GM21390 (cell line): ENCODE measurements around the gene RAP1GAP.

ENCODE experiments used
- ATAC-seq: cut with Tn5 transposase; IDR thresholded peaks from one replicate; pipeline ENCODE4 v1.9.1; 2021; ENCODE audit not compliant: unreplicated experiment

Gene RAP1GAP

DNA sequence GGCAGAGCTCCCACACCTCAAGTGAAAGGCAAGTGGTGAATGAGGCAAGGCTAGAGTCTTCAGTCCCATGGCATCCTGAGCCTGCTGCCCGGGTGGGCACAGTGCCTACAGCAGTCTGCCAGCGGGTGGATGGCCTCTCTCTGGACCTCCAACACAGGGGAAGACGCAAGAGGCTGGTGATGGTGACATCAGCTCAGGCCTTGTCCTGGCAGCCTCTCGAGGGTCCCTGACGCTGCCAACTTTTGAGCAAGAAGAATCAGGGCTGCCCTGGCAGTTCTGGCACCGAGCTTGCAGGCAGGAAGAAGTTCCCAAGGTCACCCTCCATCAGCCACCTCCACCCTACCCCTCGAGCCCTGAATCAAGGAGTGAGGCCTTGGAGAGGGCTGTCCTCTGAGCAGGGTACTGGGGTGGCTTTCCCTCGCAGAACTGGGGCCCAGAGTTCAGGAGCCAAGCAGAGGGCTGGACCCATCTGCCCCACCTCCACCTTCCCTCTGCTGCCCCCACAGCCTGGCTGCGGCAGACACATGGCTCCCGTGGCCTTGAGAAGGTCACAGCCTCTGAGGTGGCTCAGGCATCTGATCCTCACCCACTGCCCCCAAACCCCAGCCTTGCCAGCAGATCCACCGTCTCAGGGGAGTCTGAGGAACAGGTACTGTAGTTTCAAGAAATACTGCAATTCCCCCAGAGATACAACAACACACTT, 5.8 kb downstream of the RAP1GAP start:
- no peak for ATAC-seq

DNA sequence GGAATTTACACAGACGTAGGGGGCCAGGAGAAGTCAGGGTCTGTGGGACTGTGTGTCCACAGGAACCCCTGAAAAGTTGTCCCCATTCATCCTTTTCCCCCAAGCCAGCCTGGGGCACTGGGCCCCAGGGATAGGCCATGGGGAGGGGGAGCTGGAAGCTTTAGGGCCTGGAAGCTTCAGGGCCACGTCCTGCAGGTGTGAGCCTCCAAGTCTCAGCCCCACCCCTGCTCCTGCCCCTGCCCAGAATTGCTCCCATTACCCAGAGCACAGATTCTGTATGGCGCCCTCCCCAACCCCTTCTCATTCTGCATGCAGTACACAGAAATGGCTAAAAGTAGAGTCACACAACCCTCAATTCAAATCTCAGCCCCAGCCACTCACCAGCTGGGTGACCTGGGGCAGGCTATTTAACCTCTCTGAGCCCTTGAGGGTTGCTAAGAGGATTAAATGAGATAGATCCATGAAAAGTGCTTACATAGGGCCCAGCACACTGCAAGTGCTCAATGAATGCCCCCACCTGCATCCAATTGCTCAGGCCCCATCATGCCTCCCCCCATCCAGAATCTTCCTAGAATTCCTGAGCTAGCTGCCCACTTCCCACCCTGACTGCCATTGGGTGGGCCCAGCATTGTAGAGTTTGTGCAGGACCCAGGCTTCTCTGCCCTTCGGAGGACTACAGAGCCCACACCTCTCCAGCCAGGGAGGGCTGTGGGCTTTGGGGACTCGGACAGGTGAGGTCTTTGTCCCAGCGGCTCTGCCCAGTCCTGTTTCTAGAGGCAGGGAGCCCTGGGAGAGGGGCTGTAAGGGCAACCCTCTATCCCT, 6.5 kb downstream of the RAP1GAP start:
- no peak for ATAC-seq

DNA sequence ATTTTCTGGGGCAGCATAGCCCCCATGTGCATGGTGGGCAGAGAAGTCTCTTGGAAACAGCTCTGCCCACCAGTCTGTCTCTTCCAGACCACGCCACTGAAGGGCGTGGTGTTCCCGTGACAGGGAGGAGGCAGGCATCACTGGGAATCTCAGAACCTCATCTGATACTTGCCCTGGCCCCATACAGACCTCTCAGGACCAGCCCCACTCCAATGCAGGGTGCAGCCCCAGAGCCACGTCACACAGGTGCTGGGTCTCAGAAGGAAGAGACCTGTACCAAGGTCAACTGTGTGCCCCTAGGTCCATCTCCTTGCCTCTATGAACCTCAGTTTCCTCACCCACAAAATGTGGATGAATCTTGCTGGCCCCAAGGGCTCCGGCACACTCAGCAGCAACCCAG, 7.3 kb downstream of the RAP1GAP start:
- ATAC-seq = no peak

DNA sequence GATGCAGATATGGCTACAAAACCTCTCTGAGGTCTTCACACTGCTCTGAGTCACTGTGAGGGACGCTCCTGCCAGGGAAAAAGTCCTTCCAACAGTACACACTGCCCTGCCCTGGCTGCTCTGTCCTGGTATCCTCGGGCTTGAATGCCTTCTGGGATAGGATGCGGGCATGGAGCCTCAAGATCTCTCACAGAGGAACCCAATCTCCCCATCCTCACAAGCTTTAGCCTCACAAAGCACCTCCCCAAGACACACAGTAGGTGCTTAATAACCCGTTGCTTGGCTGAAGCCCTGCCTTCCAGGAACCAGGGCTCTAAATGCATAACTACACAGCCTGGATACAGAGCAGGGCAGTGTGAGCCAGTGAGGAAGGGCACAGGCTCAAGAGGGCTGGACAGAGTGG, 9.2 kb downstream of the RAP1GAP start:
- ATAC-seq = no peak

DNA sequence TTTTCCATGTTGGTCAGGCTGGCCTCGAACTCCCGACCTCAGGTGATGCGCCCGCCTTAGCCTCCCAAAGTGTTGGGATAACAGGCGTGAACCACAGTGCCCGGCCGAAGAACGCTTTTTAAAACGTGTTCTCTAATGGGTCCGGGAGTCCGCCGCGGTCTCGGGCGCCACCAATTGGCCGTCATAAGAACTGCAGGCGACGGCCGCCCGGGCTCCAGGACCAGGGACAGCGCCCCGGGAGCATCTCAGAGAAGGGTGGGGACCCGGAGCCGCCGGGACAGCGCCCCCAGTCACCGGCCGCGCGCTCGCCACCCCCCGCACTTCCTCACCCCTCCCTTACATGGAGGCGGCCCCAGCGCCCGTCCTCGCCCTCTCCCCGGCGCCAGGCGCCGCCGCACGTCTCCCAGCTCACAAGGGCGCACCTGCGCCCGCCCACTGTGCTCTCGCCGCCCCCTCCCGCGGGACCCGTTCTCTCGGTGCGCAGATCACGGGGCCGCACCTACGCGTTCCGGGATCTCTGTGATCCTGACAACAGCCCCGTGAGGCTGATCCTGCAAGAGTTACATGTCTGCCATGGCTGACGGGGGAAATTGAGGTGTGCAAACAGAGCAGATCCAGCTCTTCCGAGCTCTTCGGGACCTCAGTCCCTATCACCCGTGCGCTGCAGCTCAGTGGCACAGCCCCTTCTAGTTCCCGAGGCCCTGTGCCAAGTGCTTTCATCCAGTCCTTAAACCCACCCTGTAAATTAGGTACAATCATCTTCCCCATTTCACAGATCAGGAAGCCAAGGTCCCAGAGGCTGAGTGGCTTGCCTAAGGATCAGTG, 9.8 kb downstream of the RAP1GAP start:
- no peak for ATAC-seq

DNA sequence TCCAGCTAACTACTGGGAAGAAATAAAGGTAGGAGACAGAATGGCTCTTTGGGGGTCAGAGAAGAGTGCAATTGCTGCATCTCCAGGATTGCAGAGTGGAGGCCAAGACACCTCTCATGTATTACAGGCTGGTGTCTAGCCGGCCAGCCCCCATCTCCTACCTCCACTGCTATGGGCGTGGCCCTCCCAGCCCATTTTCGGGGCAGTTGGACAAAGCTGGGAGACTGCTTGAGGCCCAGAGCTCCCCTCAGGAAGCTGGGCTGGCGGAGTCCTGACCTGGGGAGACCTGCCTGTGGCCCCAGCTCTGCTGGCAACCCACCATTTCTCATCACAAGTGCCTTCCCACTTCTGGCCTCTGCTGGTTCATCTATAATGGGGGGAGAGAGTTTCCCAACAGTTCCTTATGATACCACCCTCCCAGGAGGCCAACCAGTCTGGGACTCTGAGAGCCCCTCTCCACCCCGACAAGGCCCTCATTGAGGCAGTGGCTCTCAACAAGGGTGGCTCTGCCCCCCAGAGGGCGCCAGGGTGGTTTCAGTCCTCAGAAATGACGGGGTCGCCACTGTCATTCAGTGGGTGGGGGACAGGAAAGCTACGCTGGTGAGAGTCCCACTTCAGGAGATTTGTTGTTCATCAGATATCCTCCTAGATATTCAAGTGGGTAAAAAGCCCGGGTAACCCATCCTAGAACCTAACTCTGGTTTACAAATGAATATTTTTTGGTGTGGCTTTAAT, 11.5 kb downstream of the RAP1GAP start:
- no peak for ATAC-seq

DNA sequence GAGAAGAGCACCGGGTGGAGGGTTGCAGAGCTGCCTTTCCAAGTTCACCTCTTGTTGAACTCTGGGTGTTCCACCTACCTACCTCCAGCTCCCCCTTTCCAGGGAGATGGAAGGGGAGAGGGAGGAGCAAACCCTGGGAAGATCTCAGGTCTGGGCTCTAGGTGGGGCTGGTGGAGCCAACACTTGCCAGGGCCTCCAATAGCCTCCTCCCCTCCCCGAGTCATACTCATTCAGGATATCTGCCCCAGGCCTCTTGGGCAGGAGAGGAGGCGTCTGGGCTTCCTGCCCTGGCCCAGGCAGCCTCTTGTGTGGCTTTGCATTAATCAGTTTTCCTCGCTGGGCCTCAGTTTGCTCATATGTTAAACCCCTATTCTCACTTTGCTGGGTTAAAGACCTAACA, 13.4 kb downstream of the RAP1GAP start:
- no peak for ATAC-seq

DNA sequence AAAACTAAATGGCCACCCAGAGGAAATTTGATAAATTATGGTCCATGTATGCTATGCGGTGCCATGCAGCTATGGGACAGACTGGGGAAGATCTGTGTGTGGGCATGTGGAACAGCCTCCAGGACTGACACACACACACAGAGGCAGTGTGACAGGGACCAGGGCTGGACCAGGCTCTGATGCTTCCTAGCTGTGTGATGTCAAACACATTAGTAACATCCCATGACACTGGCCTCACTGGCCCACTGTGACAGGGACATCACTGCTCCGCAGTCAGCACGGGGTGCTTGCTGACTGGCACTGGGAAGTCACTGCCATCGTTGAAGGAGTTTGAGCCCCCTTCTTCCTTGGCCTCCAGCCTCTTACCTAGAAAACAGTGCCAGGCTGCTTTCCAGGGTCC, 13.9 kb downstream of the RAP1GAP start:
- no peak for ATAC-seq

DNA sequence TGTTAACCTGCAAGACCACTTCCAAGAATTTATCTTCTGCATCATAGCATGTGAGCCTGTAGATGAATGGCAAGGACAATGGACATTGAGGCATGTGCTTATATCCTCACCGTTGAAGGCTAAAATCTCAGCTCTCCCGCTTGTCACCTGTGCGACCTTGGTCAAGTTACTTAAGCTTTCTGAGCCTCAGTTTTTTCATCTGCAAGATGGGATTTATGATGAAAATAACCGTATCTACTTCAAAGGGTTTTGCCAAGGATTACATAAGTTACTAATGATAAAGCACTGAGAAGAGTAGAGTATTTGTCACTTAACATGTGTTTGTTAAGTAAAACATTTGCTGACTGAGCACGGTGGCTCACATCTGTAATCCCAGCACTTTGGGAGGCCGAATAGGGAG, 14.9 kb downstream of the RAP1GAP start:
- ATAC-seq = no peak

DNA sequence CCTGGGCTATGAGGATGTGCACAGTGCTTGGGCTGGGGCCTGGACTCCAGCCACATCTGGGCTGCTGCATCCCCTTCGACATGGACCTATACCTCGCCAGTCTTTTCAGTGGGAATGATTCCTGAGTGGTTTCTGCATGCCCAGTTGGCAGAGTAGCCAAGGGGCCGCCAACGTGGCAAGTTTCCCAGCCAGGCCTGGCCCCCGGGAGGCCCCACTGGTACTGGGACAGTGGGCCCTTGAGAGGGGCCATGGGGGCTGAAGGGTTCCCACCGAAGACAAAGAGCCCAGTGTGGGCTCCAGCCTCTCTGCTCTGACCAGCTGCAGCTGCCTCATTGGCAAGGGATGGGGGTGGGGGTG, 15.4 kb downstream of the RAP1GAP start:
- ATAC-seq = no peak

DNA sequence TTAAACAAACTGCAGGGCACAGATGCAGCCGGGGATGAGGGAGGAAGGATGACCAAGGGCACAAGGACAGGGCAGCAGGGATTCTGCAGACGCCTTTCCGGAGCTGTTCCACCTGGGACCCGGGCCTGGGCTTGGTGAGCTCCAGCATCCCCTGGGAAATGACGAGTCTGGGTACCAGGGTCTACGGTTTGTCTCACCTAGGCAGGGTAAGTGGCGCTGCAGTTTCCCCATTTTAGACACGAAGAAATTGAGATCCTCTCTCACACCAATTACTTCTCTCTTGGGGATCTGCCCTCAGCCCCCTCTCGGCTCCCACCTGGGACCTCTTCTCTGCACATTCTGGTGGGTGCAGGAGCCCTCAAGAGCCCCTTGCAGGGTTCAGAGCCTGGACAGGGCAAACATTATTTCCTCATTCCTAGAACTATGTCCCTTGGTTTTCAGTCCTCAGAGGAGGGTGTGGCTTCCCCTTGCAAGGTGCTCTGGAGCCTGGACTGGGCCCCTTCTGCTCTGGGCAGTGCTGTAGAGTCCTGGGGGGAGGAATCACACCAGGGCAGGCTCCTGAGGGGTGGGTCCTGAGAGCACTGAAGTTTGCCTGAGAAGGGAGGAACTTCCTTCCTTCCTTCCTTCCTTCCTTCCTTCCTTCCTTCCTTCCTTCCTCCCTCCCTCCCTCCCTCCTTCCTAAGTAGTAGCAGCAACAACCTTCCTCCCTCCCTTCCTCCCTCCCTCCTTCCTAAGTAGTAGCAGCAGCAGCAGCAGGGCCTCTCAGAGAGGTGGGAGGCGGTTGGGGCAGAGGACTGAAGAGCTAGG, 16.0 kb downstream of the RAP1GAP start:
- no peak for ATAC-seq

DNA sequence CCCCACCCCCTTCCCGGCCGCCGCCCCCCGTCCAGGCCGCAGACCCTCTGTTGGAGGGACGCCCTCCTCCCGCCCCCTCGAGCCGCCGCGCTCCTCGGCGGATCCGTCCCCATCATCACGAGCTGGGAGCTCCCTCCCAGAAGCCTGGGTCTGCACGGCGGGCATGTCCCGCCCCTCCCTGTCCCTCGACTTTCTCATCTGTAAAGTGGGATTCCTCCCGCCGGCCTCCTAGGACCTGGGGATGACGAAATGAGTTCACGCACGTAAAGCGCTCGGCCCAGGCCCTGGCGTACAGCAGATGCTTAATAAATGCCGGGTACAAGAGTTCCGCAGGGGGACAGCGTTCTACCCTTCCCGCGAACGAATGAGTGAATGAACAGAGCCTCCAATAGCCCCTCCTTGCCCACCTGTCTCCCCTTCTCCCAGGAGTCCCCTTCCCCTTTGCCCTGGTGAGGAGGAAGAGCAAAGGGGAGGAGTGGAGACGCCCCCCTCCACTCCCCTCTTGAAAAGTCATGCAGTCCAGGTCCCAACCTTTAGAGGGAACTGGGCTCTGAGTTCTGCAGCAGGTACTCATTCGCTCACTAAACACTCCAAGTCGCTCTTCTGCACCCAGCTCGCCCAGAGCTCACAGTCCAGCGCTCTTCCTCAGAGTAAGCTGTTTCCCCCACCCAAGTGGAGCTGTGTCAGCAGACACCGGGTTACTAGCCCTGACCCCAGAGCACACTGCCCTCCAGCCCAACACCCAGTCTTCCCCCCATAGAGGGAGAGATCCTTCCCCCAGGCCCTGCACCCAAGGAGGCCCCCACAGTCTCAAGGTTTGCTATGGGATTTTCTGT, 16.8 kb downstream of the RAP1GAP start:
- no peak for ATAC-seq

DNA sequence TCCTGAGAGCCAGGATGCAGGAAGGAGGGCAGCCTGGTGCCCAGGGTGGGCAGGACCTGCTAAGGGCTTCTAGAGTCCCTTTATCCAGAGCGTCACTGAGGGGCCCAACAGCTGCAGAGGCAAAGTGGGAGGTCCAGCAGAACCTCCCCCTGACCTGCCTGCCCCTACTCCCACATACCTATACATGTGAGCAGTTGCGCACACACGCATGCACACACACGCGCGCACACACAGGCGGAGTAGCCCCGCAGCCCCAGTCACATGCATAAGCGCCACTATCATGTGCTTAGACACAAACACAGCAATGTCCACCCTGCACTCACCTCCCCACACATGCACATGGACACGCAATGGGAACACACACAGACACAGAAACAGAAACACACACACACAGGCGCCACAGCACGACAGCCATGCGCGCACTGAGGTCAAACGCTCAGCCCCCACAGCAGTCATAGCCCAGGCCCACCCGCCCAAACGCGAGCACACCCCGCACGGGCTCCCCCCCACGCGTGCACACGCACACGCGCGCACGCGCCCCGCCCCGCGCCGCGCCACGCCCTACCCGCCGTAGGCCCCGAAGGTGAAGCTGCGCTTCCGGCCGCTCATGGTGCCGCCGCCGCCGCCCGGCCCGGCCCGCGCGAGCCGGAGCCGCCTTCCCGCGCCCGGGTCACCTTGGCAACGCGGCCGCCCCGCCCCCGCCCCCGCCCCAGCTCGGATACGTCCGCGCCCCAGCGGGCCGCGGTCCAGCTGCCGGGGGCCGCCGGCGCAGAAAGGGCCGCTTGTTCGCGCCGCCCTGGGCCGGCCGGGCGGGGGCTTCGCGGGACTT, 17.7 kb downstream of the RAP1GAP start:
- ATAC-seq = no peak

DNA sequence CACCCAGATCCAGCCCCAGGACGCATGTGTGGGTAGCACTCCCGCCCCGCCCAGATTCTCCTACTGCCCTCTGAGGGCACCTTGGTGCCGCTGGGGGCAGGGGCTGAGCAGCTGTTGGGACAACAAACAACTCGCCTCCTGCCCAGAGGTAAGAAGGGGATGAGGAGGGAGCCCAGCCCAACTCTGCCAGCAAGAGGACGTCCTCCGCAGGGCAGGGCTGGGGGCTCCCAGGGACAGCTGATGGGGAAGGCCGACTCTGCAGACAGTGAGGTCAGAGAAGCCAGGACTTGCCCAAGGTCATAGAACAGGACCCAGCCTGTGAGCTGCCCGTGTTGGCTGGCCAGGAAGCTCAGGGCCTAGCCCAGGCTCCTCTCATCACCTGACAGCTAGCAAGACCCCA, 18.8 kb downstream of the RAP1GAP start:
- ATAC-seq = no peak

DNA sequence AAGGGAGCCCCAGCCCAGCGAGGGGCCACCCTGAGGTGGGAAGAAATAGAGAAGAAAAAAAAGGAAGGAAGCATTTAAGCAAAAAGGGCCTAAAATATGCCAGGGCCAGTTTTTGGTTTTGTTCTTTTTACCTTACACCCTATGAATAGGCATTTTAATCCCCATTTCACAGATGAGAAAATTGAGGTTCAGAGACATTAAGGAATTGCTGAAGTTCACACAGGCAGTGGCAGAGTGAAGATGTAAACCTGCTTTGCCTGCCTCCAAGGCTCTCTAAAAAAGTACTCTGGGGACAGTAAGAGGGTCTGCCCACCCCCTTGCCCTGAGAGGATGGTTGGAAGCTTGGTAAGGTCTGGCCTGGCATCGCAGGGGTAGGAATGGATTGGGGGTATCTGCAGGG, 19.8 kb downstream of the RAP1GAP start:
- ATAC-seq = no peak

DNA sequence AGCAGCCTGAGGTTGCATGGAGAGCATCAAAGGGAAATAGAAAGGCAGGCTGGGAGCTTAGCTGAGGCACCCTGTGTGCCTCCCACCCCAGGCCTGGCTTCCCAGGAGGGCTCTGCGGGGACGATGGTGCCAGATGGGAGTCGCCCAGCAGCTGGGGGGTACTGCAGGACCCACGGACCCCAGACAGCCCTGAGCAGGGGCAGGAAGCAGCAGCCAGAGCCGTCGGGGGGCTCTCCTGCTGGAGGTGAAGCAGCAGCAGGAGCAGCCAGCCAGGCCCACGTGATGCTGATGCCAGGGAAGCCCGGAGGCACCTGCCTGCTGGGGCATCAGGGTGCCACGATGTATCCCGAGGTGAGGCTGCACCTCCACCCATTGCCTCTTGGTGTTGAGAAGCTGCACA, 20.4 kb downstream of the RAP1GAP start:
- no peak for ATAC-seq

DNA sequence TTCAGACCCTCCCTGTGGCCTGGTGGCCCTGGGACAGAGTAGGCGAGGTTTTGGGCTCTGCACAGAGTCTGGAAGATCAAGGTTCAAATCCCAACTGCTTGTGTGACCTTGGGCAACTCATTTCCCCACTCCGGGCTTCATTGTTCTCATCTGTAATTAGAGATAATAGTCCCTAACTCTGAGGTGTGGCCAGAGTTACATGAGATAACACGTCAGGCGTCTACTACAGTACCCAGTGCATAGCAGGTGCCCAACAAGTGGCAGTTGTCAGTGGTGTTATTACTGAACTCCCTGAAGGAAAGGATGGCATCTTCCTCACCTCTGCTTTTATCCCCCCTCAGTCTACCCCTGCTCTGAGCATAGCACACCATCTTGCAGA, 20.8 kb downstream of the RAP1GAP start:
- no peak for ATAC-seq

DNA sequence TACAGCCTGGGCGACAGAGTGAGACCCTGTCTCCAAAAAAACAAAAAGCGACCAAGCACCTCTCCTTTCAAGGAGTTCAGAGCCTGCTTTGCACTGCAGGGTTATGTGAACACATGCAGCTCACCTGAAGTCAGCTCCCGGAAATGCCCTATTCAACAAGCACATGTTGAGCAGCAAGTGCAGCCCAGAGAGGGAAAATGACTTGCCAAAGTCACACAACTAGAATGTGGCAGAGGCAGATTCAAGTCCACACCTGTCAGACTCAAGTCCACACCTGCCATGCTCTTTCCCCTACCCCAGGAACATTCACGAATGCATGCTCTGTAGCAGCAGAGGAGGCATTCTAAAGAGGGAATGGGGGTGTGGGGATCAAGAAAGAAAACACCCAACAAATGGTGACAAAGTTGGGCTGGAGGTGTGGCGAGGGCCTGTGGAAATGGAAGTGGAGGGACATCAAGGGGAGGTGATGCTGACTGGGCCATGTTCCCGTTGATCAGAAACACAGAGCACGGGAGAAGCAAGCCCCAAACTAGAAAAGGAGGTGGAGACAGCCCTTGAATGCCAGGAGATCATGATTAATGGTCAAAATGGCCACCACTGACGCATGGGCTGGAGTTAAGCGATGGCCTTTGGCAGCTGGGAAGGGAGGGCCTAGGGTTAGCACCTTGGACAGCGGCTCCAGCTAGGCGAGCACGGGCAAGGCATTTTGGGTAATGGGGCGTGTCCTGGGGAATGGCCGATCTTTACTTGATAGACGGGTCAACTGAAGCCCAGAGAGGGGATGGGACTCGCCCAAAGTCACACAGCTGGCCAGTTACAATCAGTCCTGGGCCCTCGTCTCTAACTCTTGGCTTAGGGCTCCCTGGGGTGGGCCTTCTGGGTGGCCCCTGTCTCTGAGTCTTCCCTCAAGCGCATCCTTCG, 21.5 kb downstream of the RAP1GAP start:
- ATAC-seq = no peak
